ENCODE measurements around the gene FES.

Gene FES

DNA sequence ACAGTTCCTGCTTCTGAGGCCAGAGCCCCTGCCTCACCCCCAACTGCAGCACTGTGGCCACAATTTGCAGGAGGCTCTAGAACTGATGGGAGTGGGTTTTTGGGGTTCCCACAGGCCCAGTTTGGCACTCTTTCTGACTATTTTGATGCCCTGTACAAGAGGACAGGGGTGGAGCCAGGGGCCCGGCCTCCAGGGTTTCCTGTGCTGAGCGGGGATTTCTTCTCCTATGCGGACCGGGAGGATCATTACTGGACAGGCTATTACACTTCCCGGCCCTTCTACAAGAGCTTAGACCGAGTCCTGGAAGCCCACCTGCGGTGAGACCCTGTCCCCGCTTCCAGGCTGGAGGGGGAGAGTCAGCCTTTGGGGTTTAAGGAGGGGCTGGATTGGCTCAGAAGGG, 25.7 kb downstream of the FES start:
- TF ChIP-seq, protein P1, sequence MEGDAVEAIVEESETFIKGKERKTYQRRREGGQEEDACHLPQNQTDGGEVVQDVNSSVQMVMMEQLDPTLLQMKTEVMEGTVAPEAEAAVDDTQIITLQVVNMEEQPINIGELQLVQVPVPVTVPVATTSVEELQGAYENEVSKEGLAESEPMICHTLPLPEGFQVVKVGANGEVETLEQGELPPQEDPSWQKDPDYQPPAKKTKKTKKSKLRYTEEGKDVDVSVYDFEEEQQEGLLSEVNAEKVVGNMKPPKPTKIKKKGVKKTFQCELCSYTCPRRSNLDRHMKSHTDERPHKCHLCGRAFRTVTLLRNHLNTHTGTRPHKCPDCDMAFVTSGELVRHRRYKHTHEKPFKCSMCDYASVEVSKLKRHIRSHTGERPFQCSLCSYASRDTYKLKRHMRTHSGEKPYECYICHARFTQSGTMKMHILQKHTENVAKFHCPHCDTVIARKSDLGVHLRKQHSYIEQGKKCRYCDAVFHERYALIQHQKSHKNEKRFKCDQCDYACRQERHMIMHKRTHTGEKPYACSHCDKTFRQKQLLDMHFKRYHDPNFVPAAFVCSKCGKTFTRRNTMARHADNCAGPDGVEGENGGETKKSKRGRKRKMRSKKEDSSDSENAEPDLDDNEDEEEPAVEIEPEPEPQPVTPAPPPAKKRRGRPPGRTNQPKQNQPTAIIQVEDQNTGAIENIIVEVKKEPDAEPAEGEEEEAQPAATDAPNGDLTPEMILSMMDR (IDR thresholded peaks at IDR 0.05; ENCODE audit: low read depth, low read length): no peak
- DNase-seq (ENCODE audit: extremely low read depth, low read depth): no peak

DNA sequence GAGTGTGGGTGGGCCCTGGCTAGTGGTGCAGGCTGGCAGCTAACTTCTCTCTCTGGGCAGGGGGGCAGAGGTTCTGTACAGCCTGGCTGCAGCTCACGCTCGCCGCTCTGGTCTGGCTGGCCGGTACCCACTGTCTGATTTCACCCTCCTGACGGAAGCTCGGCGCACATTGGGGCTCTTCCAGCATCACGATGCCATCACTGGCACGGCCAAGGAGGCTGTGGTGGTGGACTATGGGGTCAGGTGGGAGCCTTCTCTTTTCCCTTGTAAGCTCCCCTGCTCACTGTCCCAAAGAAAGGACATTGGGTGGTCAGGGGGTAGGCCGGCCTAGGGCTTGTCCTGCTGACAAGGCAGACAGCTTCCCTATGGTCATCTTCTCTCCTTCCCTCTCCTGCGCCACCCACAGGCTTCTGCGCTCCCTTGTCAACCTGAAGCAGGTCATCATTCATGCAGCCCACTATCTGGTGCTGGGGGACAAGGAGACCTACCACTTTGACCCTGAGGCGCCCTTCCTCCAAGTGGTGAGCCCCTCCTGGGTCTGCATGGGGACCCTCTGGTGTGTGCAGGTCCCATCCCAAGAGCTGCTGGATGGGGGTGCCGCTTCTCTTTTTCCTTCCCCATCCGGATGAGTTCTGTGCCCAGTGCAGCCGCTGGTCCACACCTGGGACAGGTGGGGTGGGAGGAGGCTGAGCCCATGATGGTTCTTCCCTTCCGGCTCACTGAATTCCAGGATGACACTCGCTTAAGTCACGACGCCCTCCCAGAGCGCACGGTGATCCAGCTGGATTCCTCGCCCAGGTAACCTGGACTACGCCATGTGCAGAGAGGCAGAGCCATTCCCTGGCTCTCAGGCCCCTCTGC, 26.4 kb downstream of the FES start:
- DNase-seq (ENCODE audit: extremely low read depth, low read depth): no peak
- TF ChIP-seq, protein P1 (IDR thresholded peaks at IDR 0.05; ENCODE audit: low read depth, low read length): no peak

DNA sequence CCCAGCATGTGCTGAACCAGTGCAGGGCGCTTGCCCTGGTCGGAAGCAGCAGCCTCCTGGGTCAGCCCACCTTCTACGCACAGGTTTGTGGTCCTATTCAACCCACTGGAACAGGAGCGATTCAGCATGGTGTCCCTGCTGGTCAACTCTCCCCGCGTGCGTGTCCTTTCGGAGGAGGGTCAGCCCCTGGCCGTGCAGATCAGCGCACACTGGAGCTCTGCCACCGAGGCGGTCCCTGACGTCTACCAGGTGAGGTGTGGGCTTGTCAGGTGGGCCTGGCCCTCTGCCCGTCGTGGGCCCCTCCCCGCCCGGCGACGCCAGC, 27.0 kb downstream of the FES start:
- DNase-seq (ENCODE audit: extremely low read depth, low read depth): no peak
- TF ChIP-seq, protein P1 (IDR thresholded peaks at IDR 0.05; ENCODE audit: low read depth, low read length): no peak

DNA sequence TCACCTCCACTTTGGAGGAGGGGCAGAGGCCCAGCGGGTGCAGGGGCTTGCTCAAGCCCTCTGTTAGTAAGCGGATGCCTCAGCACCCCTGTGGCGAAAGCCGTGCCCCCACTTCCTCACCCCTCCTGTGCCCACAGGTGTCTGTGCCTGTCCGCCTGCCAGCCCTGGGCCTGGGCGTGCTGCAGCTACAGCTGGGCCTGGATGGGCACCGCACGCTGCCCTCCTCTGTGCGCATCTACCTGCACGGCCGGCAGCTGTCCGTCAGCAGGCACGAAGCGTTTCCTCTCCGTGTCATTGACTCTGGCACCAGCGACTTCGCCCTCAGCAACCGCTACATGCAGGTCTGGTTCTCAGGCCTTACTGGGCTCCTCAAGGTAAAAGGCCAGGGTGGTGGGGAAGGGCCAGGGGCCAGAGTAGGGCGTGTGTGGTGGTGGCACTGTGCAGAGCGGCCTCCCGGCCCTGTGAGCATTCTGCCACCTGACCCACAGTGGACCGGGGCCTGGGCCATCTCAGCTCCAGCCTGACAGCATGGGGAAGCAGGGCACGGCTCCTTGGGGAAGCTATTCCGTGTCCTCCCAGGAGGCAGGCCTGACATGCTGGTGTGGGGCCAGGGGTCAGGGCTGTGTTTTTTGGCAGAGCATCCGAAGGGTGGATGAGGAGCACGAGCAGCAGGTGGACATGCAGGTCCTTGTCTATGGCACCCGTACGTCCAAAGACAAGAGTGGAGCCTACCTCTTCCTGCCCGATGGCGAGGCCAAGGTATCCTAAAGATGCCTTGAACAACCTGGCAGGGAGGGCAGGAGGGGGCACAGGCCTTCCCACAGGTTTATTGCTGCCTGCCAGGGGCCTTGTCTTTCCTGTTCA, 27.8 kb downstream of the FES start:
- DNase-seq (ENCODE audit: extremely low read depth, low read depth): no peak
- TF ChIP-seq, protein P1 (IDR thresholded peaks at IDR 0.05; ENCODE audit: low read depth, low read length): no peak

DNA sequence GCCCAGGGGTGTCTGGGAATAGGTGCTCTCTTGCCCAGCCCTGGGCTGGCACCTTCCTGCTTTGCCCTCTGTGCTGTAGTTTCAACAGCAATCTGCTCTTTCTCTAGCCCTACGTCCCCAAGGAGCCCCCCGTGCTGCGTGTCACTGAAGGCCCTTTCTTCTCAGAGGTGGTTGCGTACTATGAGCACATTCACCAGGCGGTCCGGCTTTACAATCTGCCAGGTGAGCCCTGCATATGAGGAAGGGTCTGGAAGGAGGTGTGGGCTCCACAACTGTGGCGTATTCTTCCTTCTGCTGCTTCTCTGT, 28.4 kb downstream of the FES start:
- TF ChIP-seq, protein P1 (IDR thresholded peaks at IDR 0.05; ENCODE audit: low read depth, low read length): no peak
- DNase-seq (ENCODE audit: extremely low read depth, low read depth): no peak

DNA sequence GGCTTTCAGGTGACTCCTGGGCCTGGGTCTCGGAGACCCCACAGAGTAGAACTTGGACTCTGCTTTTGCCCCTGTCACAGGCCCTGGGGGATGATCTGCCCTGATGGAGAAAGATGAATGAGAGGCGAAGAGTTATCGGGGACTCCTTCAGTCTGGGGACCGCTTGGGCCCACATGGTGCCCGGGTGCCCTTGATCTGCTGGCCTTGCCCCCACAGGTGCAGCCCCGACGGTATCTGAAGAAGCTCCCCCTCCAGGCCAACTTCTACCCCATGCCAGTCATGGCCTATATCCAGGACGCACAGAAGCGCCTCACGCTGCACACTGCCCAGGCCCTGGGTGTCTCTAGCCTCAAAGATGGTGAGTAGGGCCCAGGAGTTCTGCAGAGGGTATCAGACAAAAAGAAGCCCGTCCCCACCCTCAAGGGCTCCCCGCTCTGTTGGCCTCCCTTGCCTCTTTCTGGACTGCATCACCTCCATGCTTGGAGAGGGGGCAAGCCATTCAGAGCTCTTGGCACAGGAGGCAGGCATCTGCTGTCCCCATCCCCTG, 29.2 kb downstream of the FES start:
- TF ChIP-seq, protein P1 (IDR thresholded peaks at IDR 0.05; ENCODE audit: low read depth, low read length): no peak
- DNase-seq (ENCODE audit: extremely low read depth, low read depth): no peak
